Skeletal muscle cell (primary cell): ENCODE results near the gene OR2T3.
"Not testable (repeated sequence)": the region's sequence is repeated elsewhere in the genome, so short reads cannot be mapped to it uniquely, and the experiment has no call there.

Source experiments
- DNase-seq: peaks from one replicate; pipeline ENCODE4 v3.0.0-alpha.2; 2010; ENCODE audit warnings: low read depth
- H3K4me3 ChIP-seq: 2 replicates; pipeline ENCODE4 v1.5.1; 2011; ENCODE audit warnings: low read depth, mild to moderate bottlenecking, control low read depth, low read length, moderate library complexity

The OR2T3 gene, protein sequence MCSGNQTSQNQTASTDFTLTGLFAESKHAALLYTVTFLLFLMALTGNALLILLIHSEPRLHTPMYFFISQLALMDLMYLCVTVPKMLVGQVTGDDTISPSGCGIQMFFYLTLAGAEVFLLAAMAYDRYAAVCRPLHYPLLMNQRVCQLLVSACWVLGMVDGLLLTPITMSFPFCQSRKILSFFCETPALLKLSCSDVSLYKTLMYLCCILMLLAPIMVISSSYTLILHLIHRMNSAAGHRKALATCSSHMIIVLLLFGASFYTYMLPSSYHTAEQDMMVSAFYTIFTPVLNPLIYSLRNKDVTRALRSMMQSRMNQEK

DNA sequence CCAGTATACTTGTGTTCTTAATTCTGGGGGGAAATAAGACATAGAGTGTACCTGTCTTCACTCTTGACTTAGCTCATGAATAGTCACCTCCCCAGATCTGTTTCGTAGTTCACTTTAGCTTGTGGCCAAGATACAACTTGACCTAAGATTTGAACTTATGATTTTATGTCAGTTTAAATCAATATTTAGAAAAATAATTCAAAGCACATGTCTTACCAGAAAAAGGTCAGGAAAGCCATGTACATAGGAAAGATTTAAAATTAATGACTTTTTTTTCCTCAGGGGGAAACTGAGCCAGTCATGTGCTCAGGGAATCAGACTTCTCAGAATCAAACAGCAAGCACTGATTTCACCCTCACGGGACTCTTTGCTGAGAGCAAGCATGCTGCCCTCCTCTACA is at the start of gene OR2T3:
Gene OR2T3, plus strand, starts transcription at position 301 of the 400 bp plus-strand sequence. Its CDS starts 0 bp downstream, at position 301.
- not testable (repeated sequence) for H3K4me3 ChIP-seq, DNase-seq

DNA sequence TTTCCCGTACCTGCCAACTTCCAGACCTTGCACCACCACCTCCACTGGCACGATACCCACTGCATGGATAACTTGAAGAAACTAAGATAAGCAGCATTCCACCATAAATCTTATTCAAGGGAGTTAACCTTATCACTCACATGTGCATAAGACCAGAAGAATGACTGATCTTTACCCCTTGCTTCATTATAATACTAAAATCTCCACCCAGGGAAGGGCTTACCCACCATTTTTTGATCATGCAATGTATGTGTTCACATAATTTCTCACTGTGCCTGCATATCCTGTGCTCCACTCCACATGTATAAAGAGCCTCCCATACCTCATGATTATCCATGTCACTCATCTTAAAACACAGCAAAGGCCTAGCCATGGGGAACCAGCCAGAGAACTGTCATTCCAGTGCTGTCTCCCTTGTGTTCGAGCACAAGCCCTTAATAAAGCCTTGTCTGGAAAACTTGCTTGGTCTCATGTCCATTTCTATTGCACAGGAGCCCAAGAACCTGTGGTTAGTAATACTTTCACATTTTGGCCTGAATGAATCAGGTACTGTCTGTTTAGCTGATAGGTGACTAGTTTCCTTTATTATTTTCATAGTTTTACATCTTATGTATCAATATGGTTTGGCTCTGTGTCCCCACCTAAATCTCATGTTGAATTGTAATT is 45.5 kb upstream of the OR2T3 start:
- not testable (repeated sequence) for H3K4me3 ChIP-seq, DNase-seq

DNA sequence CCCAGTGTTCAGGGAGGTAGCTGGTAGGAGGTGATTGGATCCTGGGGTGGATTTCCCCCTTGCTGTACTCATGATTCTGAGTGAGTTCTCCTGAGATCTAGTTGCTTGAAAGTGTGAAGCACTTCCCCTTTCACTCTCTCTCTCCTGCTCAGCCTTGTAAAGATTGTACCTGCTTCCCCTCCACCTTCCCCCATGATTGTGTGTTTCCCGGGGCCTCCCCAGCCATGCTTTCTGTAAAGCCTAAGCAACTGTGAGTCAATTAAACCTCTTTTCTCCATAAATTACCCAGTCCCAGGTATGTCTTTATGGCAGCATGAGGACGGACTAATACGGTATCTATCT is 45.0 kb upstream of the OR2T3 start:
- not testable (repeated sequence) for H3K4me3 ChIP-seq, DNase-seq

- DNase-seq = not testable (repeated sequence)
Measured at GRCh38 chr1:248431683-248432082, 41.5 kb upstream of the OR2T3 start.

DNA sequence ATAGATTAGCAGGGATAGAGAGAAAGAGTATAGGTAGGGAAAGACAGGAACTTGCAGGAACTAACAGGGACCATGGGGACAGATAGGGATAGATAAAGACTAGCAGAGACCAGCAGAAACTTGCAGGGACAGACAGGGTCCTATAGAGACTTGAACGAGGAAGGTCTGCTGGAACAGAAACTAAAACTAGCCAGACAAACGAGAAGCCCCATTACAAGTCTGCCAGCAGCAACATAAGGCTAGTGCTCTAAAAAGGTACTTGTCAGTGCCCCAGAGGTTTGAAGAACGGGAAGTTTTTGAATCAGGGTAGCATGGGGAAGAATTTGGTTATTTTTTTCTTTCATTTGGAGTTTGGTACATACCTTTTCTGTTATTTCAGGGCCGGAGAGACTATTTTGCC is 41.0 kb upstream of the OR2T3 start:
- not testable (repeated sequence) for H3K4me3 ChIP-seq, DNase-seq

More at GRCh38 chr1:248431683-248432082, 41.5 kb upstream of the OR2T3 start:
- H3K4me3 ChIP-seq = not testable (repeated sequence)

- H3K4me3 ChIP-seq, DNase-seq: not testable (repeated sequence)
Measured at GRCh38 chr1:248433811-248434415, 39.2 kb upstream of the OR2T3 start.

GRCh38 chr1:248434913-248435312 is 38.2 kb upstream of the OR2T3 start:
- H3K4me3 ChIP-seq = not testable (repeated sequence)

GRCh38 chr1:248436303-248436702 is 36.8 kb upstream of the OR2T3 start:
- not testable (repeated sequence) for DNase-seq

More at GRCh38 chr1:248434913-248435312, 38.2 kb upstream of the OR2T3 start:
- DNase-seq = not testable (repeated sequence)

GRCh38 chr1:248438668-248439067 is 34.5 kb upstream of the OR2T3 start:
- DNase-seq, H3K4me3 ChIP-seq: not testable (repeated sequence)

More at GRCh38 chr1:248436303-248436702, 36.8 kb upstream of the OR2T3 start:
- H3K4me3 ChIP-seq = not testable (repeated sequence)

- H3K4me3 ChIP-seq, DNase-seq: not testable (repeated sequence)
Measured at GRCh38 chr1:248439283-248439682, 33.9 kb upstream of the OR2T3 start.

GRCh38 chr1:248442500-248443277 is 30.5 kb upstream of the OR2T3 start:
- not testable (repeated sequence) for H3K4me3 ChIP-seq, DNase-seq

GRCh38 chr1:248444603-248445002 is 28.5 kb upstream of the OR2T3 start:
- DNase-seq, H3K4me3 ChIP-seq: not testable (repeated sequence)

DNA sequence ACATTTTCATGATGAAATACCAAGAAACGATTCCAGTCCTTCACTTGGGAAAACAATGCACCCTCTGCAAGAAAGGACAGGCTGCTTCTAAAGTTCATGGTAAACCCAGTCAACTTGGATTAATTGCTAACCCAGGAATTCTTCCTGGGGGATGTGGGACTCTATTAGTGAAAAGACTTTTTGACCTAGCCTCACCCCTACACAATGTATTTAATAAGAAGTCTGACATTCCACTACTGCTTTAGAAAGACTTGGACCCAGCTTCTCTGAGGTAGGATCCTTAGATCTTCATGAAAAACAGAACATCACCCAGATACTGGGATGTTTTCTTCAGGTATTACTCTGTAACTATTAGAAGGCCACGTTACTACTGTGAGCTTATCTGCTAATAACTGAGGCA is 27.8 kb upstream of the OR2T3 start, which contains the start of gene OR2T2:
Gene OR2T2, plus strand, starts transcription at position 239 of the 400 bp plus-strand sequence. CDS start 7,161 bp downstream, outside the sequence.
- not testable (repeated sequence) for DNase-seq, H3K4me3 ChIP-seq

GRCh38 chr1:248448409-248449074 is 24.6 kb upstream of the OR2T3 start:
- DNase-seq, H3K4me3 ChIP-seq: not testable (repeated sequence)

- not testable (repeated sequence) for H3K4me3 ChIP-seq, DNase-seq
Measured at GRCh38 chr1:248449821-248450465, 23.2 kb upstream of the OR2T3 start.

DNA sequence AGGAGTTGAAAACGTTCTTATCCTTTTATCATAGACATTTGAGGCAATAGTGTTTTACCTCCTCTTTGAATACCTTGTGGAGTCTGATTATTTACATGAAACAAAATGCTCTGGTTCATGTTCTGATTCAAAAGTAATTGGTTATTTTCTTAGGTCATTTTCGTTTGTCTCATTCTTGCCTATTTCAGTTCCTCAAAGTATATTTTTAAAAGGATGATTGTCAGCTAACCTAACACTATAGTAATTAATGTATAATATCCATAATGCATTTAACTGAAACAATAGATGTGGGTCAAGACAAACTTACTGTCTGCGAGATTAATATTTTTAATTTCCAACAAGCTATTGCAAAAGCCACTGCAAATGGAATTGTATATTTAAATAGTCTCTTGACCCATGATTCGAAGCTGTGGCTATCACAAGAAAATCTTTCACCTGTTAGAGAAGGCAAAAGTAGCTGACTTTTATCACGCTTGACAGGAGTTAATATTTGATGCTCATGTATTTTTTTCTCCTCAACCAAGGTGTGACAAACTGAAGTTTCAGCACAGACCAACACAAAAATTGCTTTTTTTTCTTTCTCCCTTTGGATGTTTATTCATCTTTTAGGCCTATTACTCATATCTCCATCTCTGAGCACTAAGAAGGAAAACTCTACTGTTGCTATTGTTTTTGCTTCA is 22.5 kb upstream of the OR2T3 start:
- H3K4me3 ChIP-seq, DNase-seq: not testable (repeated sequence)

- not testable (repeated sequence) for H3K4me3 ChIP-seq, DNase-seq
Measured at GRCh38 chr1:248453619-248454018, 19.5 kb upstream of the OR2T3 start.

GRCh38 chr1:248455045-248455444 is 18.1 kb upstream of the OR2T3 start:
- DNase-seq, H3K4me3 ChIP-seq: not testable (repeated sequence)
